A549 treated with dexamethasone at 1 μM for 4 hours (cell line): ENCODE measurements around the gene AARS1. TPM values are rescaled to one million over a fixed set of nuclear protein-coding genes. Genes with fewer than 3 reads are reported as not detected.

Experiments used
- total RNA-seq: library from RNA; stranded (reverse); fragments of 200-300 nt; extraction: Qiagen RNA extraction; gene quantifications from 5 replicates; pipeline ENCODE4 v1.2.3, GENCODE V29; 2022

Gene AARS1
- total RNA-seq, result 79.7 to 107 TPM (median 97.3 TPM) in 5 replicates

GRCh38 chr16:70289229-70290094 lies at the start of gene AARS1:
Gene AARS1 (minus strand): TSS chr16:70289506. CDS start chr16:70282763, 6,743 bp downstream.

GRCh38 chr16:70298988-70299938 lies 10.0 kb upstream of the AARS1 start, which contains the start of gene DDX19B:
Gene DDX19B (plus strand): TSS chr16:70299186. CDS start chr16:70299298, 112 bp downstream.

GRCh38 chr16:70251629-70252354 lies 37.5 kb downstream of the AARS1 start, which contains the start of gene EXOSC6:
Gene EXOSC6 (minus strand): TSS chr16:70251940. CDS start chr16:70251900, 40 bp downstream.

Other genes starting within 250 kb of the AARS1 start
- gene PDPR, start 175.2 kb downstream of the AARS1 start, total RNA-seq, result 12.7 to 19.3 TPM (median 17.2 TPM) in 5 replicates
- gene CLEC18C, start 115.7 kb downstream of the AARS1 start, total RNA-seq, result 0.02 to 0.13 TPM (median 0.08 TPM) in 4 of 5 replicates, not detected in the other
- 13.8 to 17.1 TPM (median 15.7 TPM) in 5 replicates for gene EXOSC6, start 37.6 kb downstream of the AARS1 start, total RNA-seq
- gene DDX19B, start 9.7 kb upstream of the AARS1 start, total RNA-seq, result 27.8 to 31.5 TPM (median 28.6 TPM) in 5 replicates
- gene DDX19A, start 57.4 kb upstream of the AARS1 start, total RNA-seq, result 36.4 to 43.8 TPM (median 41.7 TPM) in 5 replicates
- 18.2 to 26.7 TPM (median 22.0 TPM) in 5 replicates for gene ST3GAL2, start 149.6 kb upstream of the AARS1 start, total RNA-seq
- 3.3 to 5.7 TPM (median 4.5 TPM) in 5 replicates for gene FCSK, start 165.1 kb upstream of the AARS1 start, total RNA-seq
- gene COG4, start 234.0 kb upstream of the AARS1 start, total RNA-seq, result 25.6 to 31.7 TPM (median 30.7 TPM) in 5 replicates
- gene SF3B3, start 234.3 kb upstream of the AARS1 start, total RNA-seq, result 134 to 241 TPM (median 203 TPM) in 5 replicates